Measurements from ENCODE around the gene PKNOX2. TPM values are rescaled to one million over a fixed set of nuclear protein-coding genes. Genes with fewer than 3 reads are reported as not detected.

PKNOX2 gene
- total RNA-seq, 1 donor, result under 0.01 TPM

DNA sequence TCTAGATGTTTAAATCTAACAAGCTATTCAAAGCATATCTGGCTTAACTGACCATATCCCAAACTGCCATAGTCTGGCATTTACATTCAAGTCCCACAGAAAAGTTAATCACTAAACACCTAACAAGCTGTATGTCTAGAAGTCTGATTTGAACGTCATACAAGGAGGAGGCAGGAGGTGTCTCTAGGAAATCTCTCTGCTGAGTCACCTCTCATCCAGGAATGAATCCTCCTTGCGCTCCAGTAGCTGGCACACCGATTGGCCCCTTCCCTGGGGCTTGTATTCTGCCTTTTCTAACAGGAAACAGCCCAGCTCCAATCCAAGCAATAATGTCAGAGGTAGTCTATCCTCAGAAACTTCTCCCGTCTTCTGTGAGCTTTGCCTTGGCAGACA, 299.7 kb downstream of the PKNOX2 start:
- Histone ChIP-seq H3K27me3 (ENCODE audit: insufficient read depth, low read length) (no peaks in the 10 kb centered on the region), H3K4me3 (ENCODE audit: low read length) (no peak overlapping the region), H3K9me3 (ENCODE audit: low read depth, low read length) (no peaks in the 10 kb centered on the region), H3K4me1 (ENCODE audit: insufficient read depth, low read length) (no peaks in the 10 kb centered on the region)

DNA sequence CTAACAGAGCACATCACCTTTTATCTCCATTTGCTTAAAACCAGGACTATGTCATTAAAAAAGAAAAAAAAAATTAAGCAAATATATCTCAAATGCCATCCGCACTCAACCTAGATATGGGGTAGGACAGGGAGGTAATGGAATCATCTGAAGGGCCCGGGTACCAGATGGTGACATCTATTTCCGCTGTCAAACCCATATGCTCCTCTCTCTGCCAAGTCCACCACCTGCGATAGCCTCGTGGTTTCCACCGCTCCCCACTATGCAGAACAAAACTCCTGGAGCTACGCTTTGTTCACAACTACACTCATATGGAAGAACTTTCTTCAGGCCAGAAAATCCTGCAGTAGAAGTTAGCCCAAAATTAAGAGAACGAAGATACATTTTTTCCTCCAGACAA, 300.1 kb downstream of the PKNOX2 start:
- no peak overlapping the region for H3K4me3 ChIP-seq (ENCODE audit: low read length)
- H3K4me1 ChIP-seq (ENCODE audit: insufficient read depth, low read length), result no peaks in the 10 kb centered on the region
- no peaks in the 10 kb centered on the region for H3K27me3 ChIP-seq (ENCODE audit: insufficient read depth, low read length)
- H3K9me3 ChIP-seq (ENCODE audit: low read depth, low read length), result no peaks in the 10 kb centered on the region

DNA sequence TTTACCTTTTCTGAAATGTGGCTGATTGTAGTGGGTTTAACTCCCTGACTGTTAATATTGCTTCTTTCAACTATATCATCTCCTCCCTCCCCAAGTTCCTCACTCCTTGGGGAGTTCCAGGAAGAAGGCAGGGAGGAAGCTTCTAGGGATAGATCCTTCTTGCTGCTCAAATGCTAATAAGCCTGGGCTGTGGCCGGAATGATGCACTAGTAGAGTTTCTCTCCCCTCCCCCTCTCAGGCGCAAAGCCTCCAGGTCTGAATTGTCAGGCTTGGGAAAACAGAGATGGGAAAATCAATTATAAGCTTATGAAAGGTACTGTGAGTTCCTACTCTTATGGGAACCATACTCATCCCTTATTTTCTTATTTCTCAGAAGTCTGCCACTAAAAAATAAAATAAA, 300.7 kb downstream of the PKNOX2 start:
- no peaks in the 10 kb centered on the region for H3K9me3 ChIP-seq (ENCODE audit: low read depth, low read length)
- H3K4me1 ChIP-seq (ENCODE audit: insufficient read depth, low read length), result no peaks in the 10 kb centered on the region
- no peak overlapping the region for H3K4me3 ChIP-seq (ENCODE audit: low read length)
- H3K27me3 ChIP-seq (ENCODE audit: insufficient read depth, low read length), result no peaks in the 10 kb centered on the region

DNA sequence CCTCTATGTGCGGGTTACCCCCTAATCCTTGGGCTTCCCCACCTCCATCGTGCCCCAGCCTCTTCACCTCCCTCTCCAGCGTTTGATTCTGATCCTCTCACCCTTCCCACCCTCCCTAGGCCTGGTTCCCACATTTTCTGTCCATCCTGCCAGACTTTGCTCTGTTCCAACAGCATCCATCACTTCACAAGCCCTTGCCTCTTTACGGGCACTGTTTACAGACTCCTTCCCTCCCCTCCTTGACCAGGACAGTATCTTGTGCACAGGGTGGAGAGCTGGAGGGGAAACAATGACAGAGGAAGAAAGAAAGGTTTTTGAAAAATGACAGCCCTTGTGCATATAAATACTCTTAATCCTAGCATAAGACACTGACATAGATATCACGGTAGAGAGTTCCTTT, 301.1 kb downstream of the PKNOX2 start:
- Histone ChIP-seq H3K9me3 (ENCODE audit: low read depth, low read length) (no peaks in the 10 kb centered on the region), H3K4me1 (ENCODE audit: insufficient read depth, low read length) (no peaks in the 10 kb centered on the region), H3K4me3 (ENCODE audit: low read length) (no peak overlapping the region), H3K27me3 (ENCODE audit: insufficient read depth, low read length) (no peaks in the 10 kb centered on the region)

DNA sequence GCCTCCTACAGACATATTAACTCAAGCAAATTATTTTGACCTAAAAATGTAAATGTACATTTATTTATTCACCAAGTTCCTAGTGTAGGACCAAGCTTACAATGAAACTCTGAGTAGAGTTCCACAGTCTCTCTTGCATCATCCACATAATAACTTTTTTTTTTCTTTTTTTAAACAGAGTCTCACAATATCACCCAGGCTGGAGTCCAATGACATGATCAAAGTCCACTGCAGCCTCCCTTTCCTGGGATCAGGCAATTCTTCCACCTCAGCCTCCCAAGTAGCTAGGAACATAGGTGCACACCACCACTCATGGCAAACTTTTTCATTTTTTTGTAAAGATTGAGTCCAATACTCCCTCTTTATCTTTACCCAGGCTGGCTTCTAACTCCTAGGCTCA, 303.5 kb downstream of the PKNOX2 start:
- H3K4me3 ChIP-seq (ENCODE audit: low read length), result no peak overlapping the region
- H3K27me3 ChIP-seq (ENCODE audit: insufficient read depth, low read length), result no peaks in the 10 kb centered on the region
- no peaks in the 10 kb centered on the region for H3K4me1 ChIP-seq (ENCODE audit: insufficient read depth, low read length)
- H3K9me3 ChIP-seq (ENCODE audit: low read depth, low read length), result no peaks in the 10 kb centered on the region

DNA sequence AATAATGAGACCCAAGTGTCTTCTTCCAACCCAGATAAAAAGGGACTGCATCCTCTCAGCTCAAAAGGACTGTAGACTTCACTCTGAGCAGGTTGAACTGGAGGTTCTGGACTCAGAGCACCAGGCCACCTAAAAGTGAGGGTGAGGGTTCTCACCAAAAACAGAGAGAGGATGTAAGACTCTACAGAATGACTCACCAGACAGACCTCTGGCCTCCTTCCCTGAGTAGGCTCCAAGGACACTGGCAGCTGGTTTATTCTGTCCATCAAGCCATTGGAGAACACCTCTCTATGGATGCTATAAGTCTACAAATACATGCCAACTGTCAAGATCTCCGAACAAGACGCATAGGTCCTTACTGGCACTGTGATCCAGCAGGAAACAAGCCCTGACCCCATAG, 304.3 kb downstream of the PKNOX2 start:
- H3K9me3 ChIP-seq (ENCODE audit: low read depth, low read length), result no peaks in the 10 kb centered on the region
- no peaks in the 10 kb centered on the region for H3K27me3 ChIP-seq (ENCODE audit: insufficient read depth, low read length)
- H3K4me1 ChIP-seq (ENCODE audit: insufficient read depth, low read length), result no peaks in the 10 kb centered on the region
- H3K4me3 ChIP-seq (ENCODE audit: low read length), result no peak overlapping the region

DNA sequence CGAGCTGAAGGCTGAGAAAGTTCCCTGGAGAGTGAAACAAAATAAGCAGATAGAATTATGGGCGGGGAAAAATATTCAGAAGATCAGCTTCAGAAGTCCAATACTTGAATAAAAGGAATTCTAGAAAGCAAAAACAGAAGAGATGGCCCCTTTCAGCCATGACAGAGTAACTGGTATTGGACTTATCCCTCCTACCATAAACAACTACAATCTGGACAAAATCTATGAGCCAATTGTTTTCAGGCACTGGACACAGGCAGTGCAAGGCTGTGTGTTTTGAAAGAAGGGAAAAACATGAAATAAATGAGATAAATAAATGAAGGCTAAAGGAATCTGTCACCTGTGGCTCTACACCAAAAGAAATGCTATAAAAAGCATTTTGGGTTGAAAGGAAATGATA, 305.8 kb downstream of the PKNOX2 start:
- Histone ChIP-seq H3K4me3 (ENCODE audit: low read length) (no peak overlapping the region), H3K27me3 (ENCODE audit: insufficient read depth, low read length) (no peaks in the 10 kb centered on the region), H3K9me3 (ENCODE audit: low read depth, low read length) (no peaks in the 10 kb centered on the region), H3K4me1 (ENCODE audit: insufficient read depth, low read length) (no peaks in the 10 kb centered on the region)

DNA sequence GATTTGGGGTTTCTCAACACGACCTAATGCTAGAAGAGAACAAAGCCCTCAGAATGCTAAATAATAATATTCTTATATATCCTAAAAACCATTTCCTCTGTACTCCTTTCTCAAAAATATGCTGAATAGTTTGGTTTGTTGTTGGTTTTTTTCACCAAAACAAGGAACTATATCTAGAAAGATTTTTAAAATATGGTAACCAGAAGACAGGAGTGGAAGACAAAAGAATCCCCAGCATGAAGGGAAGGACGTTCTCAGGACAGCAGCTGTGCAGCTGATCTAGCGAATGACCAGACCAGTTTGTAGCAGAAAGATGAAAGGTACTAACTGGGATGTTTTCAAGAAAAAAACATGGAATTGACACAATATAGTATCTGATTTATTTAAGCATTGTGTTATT, 312.2 kb downstream of the PKNOX2 start:
- Histone ChIP-seq H3K4me3 (ENCODE audit: low read length) (no peak overlapping the region), H3K27me3 (ENCODE audit: insufficient read depth, low read length) (no peaks in the 10 kb centered on the region), H3K4me1 (ENCODE audit: insufficient read depth, low read length) (no peaks in the 10 kb centered on the region)

DNA sequence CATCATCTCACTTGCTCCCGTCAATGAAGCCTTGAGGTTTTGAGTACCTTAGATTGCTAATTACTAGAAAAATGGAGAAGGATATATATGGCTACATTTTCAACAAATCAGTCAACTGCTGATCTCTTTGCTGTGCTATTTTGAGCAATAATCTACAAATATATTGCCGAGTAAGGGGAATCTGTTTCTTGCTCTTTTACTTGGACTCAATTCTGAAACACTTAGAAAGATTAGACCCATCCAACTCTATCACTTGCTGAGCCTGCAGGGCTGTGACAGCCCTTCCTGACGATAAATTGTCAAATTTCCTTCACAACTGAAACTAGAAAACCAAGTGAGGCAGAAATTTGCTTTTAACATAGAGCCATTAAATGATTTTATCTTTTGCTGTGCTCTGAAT, 314.6 kb downstream of the PKNOX2 start:
- Histone ChIP-seq H3K4me3 (ENCODE audit: low read length) (no peak overlapping the region), H3K4me1 (ENCODE audit: insufficient read depth, low read length) (no peaks in the 10 kb centered on the region), H3K27me3 (ENCODE audit: insufficient read depth, low read length) (no peaks in the 10 kb centered on the region), H3K9me3 (ENCODE audit: low read depth, low read length) (no peaks in the 10 kb centered on the region)

More for the DNA sequence above, 312.2 kb downstream of the PKNOX2 start:
- no peaks in the 10 kb centered on the region for H3K9me3 ChIP-seq (ENCODE audit: low read depth, low read length)

DNA sequence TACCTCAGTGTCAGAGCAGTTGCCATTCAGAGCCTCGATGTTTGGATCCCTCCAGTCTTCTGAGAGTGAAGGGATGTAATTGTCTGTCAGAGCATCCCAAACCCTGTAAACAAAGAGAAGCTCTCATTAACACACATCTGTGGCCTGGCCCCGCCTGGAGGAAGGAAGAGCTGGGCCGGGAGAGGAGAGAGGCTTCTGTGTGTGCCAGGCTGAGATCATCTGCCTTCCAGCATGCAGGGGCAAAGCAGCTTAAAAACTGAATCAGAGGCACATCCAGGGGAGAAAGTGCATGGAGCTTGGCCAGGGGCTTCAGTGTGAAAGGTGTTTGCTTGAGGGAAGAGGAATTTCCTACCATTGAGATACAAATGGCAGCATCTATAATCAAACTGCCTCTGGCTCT, 317.0 kb downstream of the PKNOX2 start:
- Histone ChIP-seq H3K4me1 (ENCODE audit: insufficient read depth, low read length) (no peaks in the 10 kb centered on the region), H3K4me3 (ENCODE audit: low read length) (no peak overlapping the region), H3K9me3 (ENCODE audit: low read depth, low read length) (no peaks in the 10 kb centered on the region), H3K27me3 (ENCODE audit: insufficient read depth, low read length) (no peaks in the 10 kb centered on the region)

Other genes starting within 250 kb of the PKNOX2 start
- gene HEPN1, start 245.5 kb upstream of the PKNOX2 start, total RNA-seq, result not detected
- gene HEPACAM, start 228.7 kb upstream of the PKNOX2 start, total RNA-seq, result 0.10 TPM
- gene CCDC15, start 210.5 kb upstream of the PKNOX2 start, total RNA-seq, result 1.4 TPM
- 3.5 TPM for gene SLC37A2, start 101.4 kb upstream of the PKNOX2 start, total RNA-seq
- gene TMEM218, start 53.1 kb upstream of the PKNOX2 start, total RNA-seq, result 7.1 TPM

Measured in mononuclear cell (primary cell).